DMS153 (cell line): Measurements from ENCODE around the gene ANKDD1B.
"Not testable (repeated sequence)": the region's sequence is repeated elsewhere in the genome, so short reads cannot be mapped to it uniquely, and the experiment has no call there.

Experiments used
- DNase-seq: peaks from one replicate; lab custom pipeline; 2025; lab: John Stamatoyannopoulos, UW

Gene ANKDD1B

DNA sequence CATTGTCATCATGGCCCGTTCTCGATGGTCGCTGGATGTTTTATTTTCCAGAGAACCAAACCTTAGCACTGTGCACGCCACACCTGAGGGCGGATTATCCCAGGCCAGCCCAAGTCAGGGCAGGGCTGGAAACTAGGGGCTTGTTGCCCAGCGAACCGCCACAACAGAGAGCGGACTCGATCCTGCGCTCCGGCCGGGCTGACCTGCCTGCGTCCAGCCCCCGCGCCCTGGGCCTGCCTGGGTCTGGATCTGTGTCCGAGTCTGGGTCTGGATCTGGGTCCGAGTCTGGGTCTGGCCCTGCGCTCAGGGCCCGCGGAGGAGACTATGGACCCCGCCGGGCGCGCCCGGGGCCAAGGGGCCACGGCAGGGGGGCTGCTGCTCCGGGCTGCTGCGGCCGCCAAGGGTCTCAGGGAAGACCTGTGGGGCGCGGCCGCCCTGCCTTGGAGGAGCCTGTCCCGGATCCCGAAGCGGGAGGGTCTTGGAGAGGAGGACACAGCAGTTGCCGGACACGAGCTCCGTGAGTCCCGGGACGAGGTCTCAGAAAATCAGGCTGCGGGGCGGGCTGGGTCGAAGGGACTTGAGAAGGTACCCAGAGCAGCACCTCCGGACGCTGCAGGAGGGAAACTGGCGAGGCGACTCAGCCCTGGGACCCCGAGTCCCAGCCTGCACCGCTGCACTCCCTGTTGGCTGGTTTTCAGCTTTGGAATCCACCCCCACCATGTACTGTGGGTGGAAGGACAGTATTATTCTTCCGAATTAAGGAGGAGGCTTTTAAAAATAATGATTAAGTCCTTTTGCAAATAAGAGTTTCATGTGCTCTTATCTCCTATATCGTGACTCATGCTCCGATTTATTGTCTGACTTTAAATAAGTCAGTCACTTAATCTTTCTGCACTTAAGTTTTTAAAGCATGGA is at the start of gene ANKDD1B:
ANKDD1B (plus strand) TSS at position 143 of the 915 bp plus-strand sequence; CDS start at position 325, 182 bp downstream.
- no peak for DNase-seq

GRCh38 chr5:75565991-75566709 is 45.1 kb upstream of the ANKDD1B start:
- not testable (repeated sequence) for DNase-seq

GRCh38 chr5:75566710-75567309 is 44.4 kb upstream of the ANKDD1B start:
- DNase-seq, result no peak

GRCh38 chr5:75567710-75568109 is 43.5 kb upstream of the ANKDD1B start:
- DNase-seq, result no peak

DNA sequence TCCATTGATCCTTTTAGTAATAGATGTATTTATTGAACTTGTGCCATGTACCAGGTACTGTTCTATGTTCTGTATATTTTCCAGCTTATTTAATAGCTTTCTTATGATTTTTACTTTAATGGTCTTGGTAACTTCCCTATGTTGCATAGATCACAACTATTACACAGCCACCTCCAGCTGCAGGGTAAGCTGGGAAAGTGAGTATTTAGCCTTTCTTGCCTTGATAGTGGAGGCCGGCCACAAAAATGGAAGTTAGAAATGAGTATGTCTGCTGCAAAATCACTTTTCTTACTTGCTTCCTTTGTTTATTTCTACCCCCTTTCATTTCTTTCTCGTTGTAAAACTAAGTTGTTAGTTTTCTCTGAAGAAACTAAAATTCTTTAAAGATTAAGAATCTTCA is 43.1 kb upstream of the ANKDD1B start:
- no peak for DNase-seq

DNA sequence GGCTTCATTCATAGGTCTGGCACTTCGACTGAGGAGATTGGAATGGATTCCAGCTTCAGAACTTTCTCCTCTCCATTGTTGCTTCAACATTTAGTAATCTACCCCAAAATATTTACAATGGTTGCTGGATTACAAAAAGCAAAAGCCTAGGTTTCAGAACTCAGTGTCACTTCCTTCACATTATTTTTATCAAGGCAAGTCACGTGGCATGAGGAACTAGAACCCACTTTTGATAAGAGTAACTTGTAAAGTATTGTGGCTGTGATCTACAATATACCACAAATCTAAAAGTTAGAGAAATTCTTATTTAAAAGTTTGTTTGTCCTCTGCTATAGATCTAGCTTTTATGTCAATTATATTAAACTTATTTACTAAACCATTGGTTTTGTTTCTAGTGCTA is 39.7 kb upstream of the ANKDD1B start:
- no peak for DNase-seq

GRCh38 chr5:75574791-75575190 is 36.5 kb upstream of the ANKDD1B start:
- DNase-seq, result no peak

GRCh38 chr5:75578280-75578679 is 33.0 kb upstream of the ANKDD1B start:
- DNase-seq, result not testable (repeated sequence)

DNA sequence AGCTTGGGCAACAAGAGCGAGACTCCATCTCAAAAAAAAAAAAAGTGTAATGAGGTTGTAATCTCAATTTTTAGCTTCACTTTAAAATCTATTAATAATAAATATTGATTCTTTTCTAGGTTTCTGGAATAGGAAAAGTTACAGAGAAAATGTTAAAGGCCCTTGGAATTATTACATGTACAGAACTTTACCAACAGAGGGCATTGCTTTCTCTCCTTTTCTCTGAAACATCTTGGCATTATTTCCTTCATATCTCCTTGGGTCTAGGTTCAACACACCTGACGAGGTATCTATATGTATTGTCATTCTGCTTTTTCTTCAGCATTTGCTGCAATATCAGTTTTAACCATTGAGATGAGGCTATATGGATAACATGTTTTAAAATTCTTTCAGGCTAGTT is 26.6 kb upstream of the ANKDD1B start:
- DNase-seq, result no peak

DNA sequence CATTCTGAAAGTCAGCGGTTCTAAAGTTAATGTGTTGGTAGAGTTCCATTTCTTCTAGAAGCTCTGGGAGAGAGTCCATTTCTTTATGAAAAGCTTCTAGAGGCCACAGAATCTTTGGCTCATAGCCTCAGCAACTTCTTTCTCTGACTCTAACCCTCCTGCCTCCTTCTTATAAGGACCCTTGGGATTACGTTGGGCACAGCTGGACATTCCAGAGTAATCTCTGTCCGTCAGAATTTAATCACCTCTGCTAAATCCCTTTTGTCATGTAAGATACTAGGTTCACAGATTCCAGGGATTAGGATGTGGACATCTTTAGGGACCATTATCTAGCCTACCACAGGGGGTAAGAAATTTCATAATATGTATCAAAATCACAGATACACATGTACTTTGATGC is 22.6 kb upstream of the ANKDD1B start:
- no peak for DNase-seq

DNA sequence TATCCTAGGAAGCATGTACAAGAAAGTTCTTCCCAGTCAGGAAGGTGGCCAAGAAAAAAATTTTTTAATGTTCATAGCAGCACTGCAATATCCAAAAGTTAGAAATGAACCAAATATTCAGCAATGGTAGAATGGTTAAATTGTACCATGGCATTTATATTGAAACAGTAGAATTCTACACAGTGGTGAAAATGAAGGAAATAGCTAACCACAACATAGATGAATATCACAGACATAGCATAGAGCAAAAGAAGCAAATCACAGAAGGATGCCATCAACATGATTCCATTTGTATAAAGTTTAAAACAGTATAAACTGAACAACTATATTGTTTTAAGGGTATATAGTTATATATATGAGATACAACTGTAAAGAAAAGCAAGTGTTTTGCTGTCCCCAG is 10.7 kb upstream of the ANKDD1B start:
- no peak for DNase-seq

DNA sequence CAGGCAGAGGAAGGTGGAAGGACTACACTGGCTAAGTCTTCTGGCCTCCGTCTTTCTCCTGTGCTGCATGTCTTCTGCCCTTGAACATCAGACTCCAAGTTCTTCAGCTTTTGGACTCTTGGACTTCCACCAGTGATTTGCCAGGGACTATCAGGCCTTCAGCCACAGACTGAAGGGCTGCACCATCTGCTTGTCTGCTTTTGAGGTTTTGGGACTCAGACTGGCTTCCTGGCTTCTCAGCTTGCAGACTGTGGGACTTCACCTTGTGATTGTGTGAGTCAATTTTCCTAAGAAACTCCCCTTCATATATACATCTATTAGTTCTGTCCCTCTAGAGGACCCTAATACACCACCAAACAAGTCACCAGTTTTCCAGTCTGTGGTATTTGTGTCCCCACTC is 9.7 kb upstream of the ANKDD1B start:
- no peak for DNase-seq

GRCh38 chr5:75601996-75602395 is 9.3 kb upstream of the ANKDD1B start:
- no peak for DNase-seq

GRCh38 chr5:75603371-75603770 is 7.9 kb upstream of the ANKDD1B start:
- no peak for DNase-seq

DNA sequence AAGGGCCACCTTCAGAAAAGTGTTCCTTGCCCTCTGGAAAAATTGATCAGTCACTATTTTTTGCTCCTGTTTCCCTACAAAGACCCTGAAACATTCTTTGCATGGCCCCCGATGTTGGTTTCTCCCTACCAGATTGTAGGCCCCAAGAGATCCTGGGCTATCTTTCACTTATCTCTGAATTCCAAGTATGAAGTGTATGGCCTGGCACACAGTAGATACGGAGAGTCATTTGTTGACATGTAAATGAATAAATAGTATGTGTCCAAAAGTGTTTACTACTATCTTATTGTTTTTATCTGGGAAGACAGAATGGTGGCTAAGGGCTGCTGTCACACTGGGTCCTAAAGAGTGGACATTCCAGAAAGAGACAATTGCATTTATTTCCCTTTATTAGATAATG is 7.4 kb upstream of the ANKDD1B start:
- DNase-seq, result no peak

DNA sequence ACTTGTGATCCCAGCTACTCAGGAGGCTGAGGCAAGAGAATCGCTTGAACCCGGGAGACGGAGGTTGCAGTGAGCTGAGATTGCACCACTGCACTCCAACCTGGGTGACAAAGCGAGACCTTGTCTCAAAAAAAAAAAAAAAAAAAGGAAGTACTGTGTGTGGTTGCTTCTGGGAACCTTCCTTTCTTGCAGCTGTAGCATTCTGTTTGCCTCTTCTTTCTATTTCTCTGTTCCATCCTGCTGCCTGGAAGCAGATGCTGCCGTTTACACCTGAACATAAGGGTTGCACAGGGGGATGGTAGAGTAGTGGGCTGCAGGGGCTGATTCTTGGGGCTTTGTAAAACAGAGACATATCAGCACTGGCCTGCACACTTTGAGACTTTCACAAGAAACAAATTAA is 3.9 kb upstream of the ANKDD1B start:
- DNase-seq, result not testable (repeated sequence)

DNA sequence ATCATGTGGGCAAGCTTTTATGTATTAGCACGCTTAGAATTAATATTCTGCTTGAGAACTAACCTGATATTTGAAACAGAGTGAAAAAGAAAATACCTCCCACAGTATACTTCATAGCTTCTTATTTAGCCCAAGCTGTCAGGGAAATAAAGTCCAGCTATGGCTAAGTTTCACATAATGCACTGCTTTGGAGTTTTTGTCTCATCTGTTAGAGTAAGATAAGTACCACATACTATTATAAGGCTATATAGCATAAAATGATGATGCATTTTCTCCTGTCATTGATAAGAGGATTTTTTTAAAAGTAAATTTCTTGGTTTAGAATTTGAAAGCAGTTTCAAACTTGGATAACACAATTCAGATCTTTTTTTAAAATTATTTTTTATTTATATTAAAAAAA is 2.4 kb upstream of the ANKDD1B start:
- DNase-seq, result no peak

DNA sequence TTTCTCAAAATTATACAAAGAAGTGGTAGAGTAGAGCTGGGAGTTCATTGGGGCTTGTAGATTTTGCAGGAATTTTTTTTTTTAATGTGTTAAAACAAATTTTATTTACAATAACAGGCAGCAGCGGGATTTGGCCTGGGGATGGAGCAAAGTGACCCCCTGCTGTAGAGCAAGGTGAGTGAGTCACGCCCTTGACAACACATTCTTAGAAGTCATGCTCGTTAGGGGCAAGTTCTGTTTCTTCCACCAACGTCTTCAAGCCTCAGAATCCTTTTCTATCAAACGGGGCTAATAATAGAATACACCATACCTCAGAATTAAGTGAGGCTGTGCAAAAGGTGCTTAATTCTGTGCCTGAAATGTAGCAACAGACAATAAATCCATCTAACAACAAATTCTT is 1.1 kb upstream of the ANKDD1B start:
- DNase-seq, result no peak

DNA sequence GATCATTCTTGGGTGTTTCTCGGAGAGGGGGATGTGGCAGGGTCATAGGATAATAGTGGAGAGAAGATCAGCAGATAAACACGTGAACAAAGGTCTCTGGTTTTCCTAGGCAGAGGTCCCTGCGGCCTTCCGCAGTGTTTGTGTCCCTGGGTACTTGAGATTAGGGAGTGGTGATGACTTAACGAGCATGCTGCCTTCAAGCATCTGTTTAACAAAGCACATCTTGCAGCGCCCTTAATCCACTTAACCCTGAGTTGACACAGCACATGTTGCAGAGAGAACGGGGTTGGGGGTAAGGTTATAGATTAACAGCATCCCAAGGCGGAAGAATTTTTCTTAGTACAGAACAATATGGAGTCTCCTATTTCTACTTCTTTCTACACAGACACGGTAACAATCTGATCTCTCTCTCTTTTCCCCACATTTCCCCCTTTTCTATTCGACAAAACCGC is 368 bp upstream of the ANKDD1B start:
- DNase-seq, result not testable (repeated sequence)

GRCh38 chr5:75612226-75612569 is 945 bp downstream of the ANKDD1B start:
- DNase-seq, result no peak

DNA sequence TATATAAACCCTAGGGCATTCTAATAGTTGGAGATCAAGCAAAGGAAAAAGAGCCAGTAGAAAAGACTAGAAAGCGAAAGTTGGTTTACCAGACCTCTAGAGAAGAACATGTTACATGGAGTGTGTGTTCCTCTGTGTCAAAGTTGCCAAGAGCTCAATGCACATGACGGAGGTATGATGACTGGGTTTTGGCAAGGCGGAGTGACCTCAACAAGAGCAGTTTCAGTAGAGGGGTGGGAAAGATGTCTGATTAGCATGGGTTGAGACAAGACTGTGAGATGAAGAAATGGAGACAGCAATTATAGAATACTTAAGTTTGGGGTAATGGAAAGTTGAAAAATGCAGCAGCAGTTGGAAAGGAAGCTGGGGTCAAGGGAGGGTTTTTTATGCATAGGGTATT is 1.6 kb downstream of the ANKDD1B start:
- no peak for DNase-seq

DNA sequence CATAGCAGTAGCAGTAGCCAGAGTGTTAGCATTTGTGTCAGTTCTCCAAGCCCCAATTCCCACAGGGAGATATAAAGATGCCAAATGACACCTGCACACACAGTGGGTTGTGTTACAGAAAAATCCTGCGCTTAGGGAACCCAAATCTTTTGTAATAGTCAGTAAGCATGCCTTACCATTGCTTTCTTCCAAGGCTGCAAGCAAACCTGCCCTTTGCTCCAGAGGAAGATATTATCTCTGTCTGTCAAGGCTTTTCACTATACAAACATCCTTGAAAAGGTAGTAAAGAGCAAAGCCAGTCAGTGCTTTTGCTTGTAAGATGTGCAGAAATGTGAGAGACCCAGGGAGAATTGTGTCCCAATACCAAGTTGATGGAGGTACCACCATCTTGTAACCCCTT is 2.9 kb downstream of the ANKDD1B start:
- DNase-seq, result no peak

- no peak for DNase-seq
Measured at GRCh38 chr5:75616371-75616881, 5.2 kb downstream of the ANKDD1B start.
